Activated CD4-positive, alpha-beta T cell treated with anti-CD3 and anti-CD28 coated beads for 48 hours (primary cell): ENCODE measurements around the gene NMT1.

ENCODE experiments used
- DNase-seq: peaks from one replicate; pipeline ENCODE4 v3.0.0-alpha.2; 2020

The NMT1 gene

GRCh38 chr17:45086391-45086790, 25.3 kb downstream of the NMT1 start:
- DNase-seq, result no peak

GRCh38 chr17:45086865-45087503, 25.9 kb downstream of the NMT1 start:
- no peak for DNase-seq

GRCh38 chr17:45087504-45087975, 26.4 kb downstream of the NMT1 start:
- no peak for DNase-seq

GRCh38 chr17:45087978-45088377, 26.9 kb downstream of the NMT1 start:
- no peak for DNase-seq

GRCh38 chr17:45088741-45089140, 27.6 kb downstream of the NMT1 start:
- no peak for DNase-seq

- DNase-seq, result no peak
Observed at GRCh38 chr17:45090711-45091110, 29.6 kb downstream of the NMT1 start.

- DNase-seq, result no peak
Observed at GRCh38 chr17:45091778-45092425, 30.8 kb downstream of the NMT1 start.

- DNase-seq, result no peak
Observed at GRCh38 chr17:45092911-45093430, 31.9 kb downstream of the NMT1 start.

- DNase-seq, result no peak
Observed at GRCh38 chr17:45093444-45094110, 32.5 kb downstream of the NMT1 start.

- DNase-seq, result no peak
Observed at GRCh38 chr17:45096141-45096540, 35.0 kb downstream of the NMT1 start.

- no peak for DNase-seq
Observed at GRCh38 chr17:45096926-45097325, 35.8 kb downstream of the NMT1 start.

- no peak for DNase-seq
Observed at GRCh38 chr17:45098081-45098868, 37.2 kb downstream of the NMT1 start.

GRCh38 chr17:45098869-45099616, 37.9 kb downstream of the NMT1 start:
- peak; percentile 83 for DNase-seq

GRCh38 chr17:45101546-45101882, 40.4 kb downstream of the NMT1 start:
- no peak for DNase-seq

- DNase-seq, result no peak
Observed at GRCh38 chr17:45101883-45102811, 41.0 kb downstream of the NMT1 start.

- DNase-seq, result no peak
Observed at GRCh38 chr17:45102856-45103255, 41.7 kb downstream of the NMT1 start.

- no peak for DNase-seq
Observed at GRCh38 chr17:45103269-45103795, 42.2 kb downstream of the NMT1 start.

GRCh38 chr17:45104029-45104428, 42.9 kb downstream of the NMT1 start:
- DNase-seq, result no peak

- DNase-seq, result no peak
Observed at GRCh38 chr17:45104497-45104896, 43.4 kb downstream of the NMT1 start.

GRCh38 chr17:45104907-45105624, 43.9 kb downstream of the NMT1 start:
- no peak for DNase-seq
